Transverse colon (tissue), 4 donors: ENCODE data around the gene PHF23. TPM values are rescaled to one million over a fixed set of nuclear protein-coding genes. Genes with fewer than 3 reads are reported as not detected.

ENCODE experiments used
- DNase-seq: peaks from one replicate; pipeline ENCODE4 v3.0.0-alpha.2; 2019
- H3K27ac ChIP-seq, 4 donors: fragments of 200-600 bp; sonication (generic); 2 replicates each; pipeline ENCODE4 v1.5.1; 2016 to 2018; ENCODE audit warnings: inconsistent platforms in 4 of 4
- H3K27me3 ChIP-seq: fragments of 200-600 bp; sonication (generic); 2 replicates; pipeline ENCODE4 v1.5.1; 2017; ENCODE audit warnings: inconsistent platforms
- H3K36me3 ChIP-seq, 4 donors: fragments of 200-600 bp; sonication (generic); 2 replicates each; pipeline ENCODE4 v1.5.1; 2017 to 2019; ENCODE audit warnings: inconsistent platforms in 4 of 4
- H3K4me1 ChIP-seq, 4 donors: fragments of 200-600 bp; sonication (generic); 2 replicates each; pipeline ENCODE4 v1.5.1; 2017 to 2020; ENCODE audit warnings: inconsistent platforms in 4 of 4
- H3K4me3 ChIP-seq, 4 donors: fragments of 200-600 bp; sonication (generic); 1 replicate in 1 of 4; 2 replicates in 3 of 4; pipeline versions ENCODE4 v1.5.1 to v1.6.1; 2017 to 2019; ENCODE audit warnings: inconsistent platforms in 4 of 4
- H3K9me3 ChIP-seq, 2 donors: fragments of 200-600 bp; sonication (generic); 2 replicates each; pipeline ENCODE4 v1.5.1; 2017 to 2019; ENCODE audit warnings: inconsistent platforms in 2 of 2
- CTCF ChIP-seq, 5 experiments: fragments of 200-600 bp in 3 of 5; fragments of 450-650 bp in 2 of 5; sonication (generic) in 3 of 5; IDR thresholded peaks; 1 replicate in 2 of 5; 2 replicates in 3 of 5; pipeline ENCODE4 v1.5.1; 2016 to 2017; ENCODE audit warnings: antibody characterized with exemption in 5 of 5, inconsistent platforms in 3 of 5, mild to moderate bottlenecking in 2 of 5, moderate library complexity in 1 of 5
- EP300 ChIP-seq: sonication (generic); formaldehyde crosslinking; IDR thresholded peaks from one replicate; pipeline ENCODE4 v1.6.1; 2017; ENCODE audit warnings: antibody characterized with exemption, low read depth
- POLR2A ChIP-seq: fragments of 450-650 bp; IDR thresholded peaks from one replicate; pipeline ENCODE4 v1.6.1; 2016; ENCODE audit warnings: antibody characterized with exemption, mild to moderate bottlenecking, moderate library complexity
- POLR2AphosphoS5 ChIP-seq, 3 donors: sonication (generic); formaldehyde crosslinking; IDR thresholded peaks; one replicate each; pipeline ENCODE4 v1.6.1; 2016; ENCODE audit warnings: antibody characterized with exemption in 3 of 3
- WGBS, 2 donors: methylation state at CpG; one replicate each; pipeline ENCODE4 v1.1.5; 2018; ENCODE audit warnings: low coverage in 1 of 2; 5-methylcytosine and 5-hydroxymethylcytosine counted together
- in situ Hi-C, 4 donors: fragments of 200-750 bp; cut with MboI; loops; one replicate each; pipeline versions ENCODE4 v1.15.0 to v1.15.1; 2017; ENCODE audit warnings: low sequenced_read_pairs in 3 of 4, low pct_ligation_motif_present in 1 of 4, low pct_unique_long_range_greater_than_20kb in 1 of 4
- intact Hi-C: fragments of 100-400 bp; cut with DNase I; formaldehyde crosslinking; loops from one replicate; pipeline ENCODE4 v1.15.1; 2023; ENCODE audit warnings: low total_unique reads
- total RNA-seq, 4 donors: library from RNA; depleted of rRNA; stranded (reverse); fragments of >200 nt; gene quantifications; one replicate each; pipeline ENCODE4 v1.1.0, GENCODE V29; 2016

Gene PHF23
- total RNA-seq, 4 donors from 2014 or later: 20.6 to 33.5 (median 27.8) TPM

DNA sequence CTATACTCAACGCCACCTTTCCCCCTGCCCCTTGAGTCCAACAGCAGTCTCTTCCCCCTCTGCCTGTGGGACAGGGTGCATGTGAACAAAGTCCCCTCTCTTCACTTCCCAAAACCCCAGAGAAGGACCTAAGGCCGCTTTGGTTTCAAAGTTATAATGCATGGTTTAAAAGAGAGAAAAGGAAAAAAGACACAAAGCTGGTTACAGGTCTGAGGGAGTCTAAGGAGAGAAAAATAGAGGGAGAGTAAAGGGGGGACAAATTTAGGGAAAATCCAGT is 4.1 kb upstream of the PHF23 start:
- Histone ChIP-seq H3K4me1 (peaks cover 18 to 30% (median 26%) of the 10 kb centered on the region in 4 donors), H3K27ac (peak overlapping the region; percentile 91 to 99 (median 98)), H3K9me3 (no peaks in the 10 kb centered on the region), H3K4me3 (peak overlapping the region; percentile 38 to 95 (median 72)), H3K36me3 (peaks cover 0 to 35% (median 17%) of the 10 kb centered on the region in 4 donors), H3K27me3 (no peaks in the 10 kb centered on the region)
- in situ Hi-C loops: loop anchor here in 1 of 4 donors (25.0 kb wide), 1 partner anchor 894 kb away; no protein-coding TSS in a partner anchor
- WGBS, 2 donors: 17 to 32% methylated on average over 2 of the region's 2 CpGs
- intact Hi-C loops: loop anchor here (5.0 kb wide), 1 partner anchor 599 kb away; no protein-coding TSS in a partner anchor
- no peak for DNase-seq
- TF ChIP-seq CTCF (IDR thresholded peaks at IDR 0.05) (peak in 1 of 5 experiments; percentile 23), POLR2AphosphoS5 (IDR thresholded peaks at IDR 0.05) (no peak), EP300 (no peak)

GRCh38 chr17:7242717-7243452 is 3.6 kb upstream of the PHF23 start:
- Histone ChIP-seq H3K27ac (peak overlapping the region; percentile 91 to 99 (median 98)), H3K4me1 (peaks cover 18 to 29% (median 26%) of the 10 kb centered on the region in 4 donors), H3K9me3 (no peaks in the 10 kb centered on the region), H3K36me3 (peaks cover 0 to 35% (median 17%) of the 10 kb centered on the region in 4 donors), H3K4me3 (peak overlapping the region; percentile 38 to 95 (median 72)), H3K27me3 (no peaks in the 10 kb centered on the region)
- peak; percentile 97 for DNase-seq
- in situ Hi-C loops: loop anchor here in 1 of 4 donors (25.0 kb wide), 1 partner anchor 894 kb away; no protein-coding TSS in a partner anchor
- TF ChIP-seq EP300 (peak; percentile 60), POLR2AphosphoS5 (IDR thresholded peaks at IDR 0.05) (peak; percentile 90 to 95 (median 91)), CTCF (IDR thresholded peaks at IDR 0.05) (peak in 2 of 5 experiments; percentile 4 to 39), POLR2A (peak; percentile 79)
- WGBS, 2 donors: 0 to 1% methylated on average over 7 to 47 of the region's 49 CpGs
- intact Hi-C loops: loop anchor here (5.0 kb wide), 1 partner anchor 599 kb away; no protein-coding TSS in a partner anchor

DNA sequence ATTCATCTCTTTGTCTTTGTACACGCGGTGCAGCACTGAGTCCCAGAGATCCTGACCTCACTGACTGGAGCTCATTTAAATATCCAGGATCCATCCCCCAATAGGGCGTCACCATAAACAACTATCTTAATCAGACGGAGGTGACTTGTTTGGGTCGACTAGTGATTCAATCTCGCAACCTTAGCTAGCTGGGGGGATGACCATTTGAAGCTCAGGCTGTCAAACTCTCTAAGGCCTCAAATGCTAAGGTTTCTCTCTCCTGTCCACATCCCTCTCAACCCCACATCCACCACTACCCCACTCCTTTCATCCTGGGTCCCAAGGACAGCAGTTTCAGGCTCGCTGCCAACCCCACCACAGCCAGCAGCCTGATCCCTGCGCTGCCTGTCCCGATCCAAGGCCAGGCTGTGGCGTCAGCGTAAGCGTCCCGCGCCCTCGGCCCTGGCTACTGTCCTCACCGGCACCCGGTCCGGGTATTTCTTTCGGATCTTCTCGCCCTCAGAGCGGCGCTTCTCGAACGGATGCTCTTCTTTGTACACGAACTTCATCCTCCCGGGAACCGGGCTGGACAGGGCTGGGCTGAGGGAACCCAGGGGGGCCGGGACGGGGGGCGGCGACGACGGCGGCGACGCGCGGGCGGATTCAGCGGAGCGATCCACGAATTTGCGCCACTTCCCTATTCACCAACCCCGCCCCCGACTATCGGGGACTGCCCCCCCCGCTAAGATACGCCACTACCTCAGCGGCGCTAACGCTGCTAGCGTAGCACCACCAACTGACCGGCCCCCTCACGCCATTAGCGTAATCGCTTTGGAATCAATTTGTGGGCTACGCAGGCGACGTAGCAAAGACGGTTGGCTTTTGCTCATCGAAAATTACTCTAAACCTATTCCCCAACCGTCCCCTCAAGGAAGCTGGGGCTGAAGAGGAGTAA is 2.8 kb upstream of the PHF23 start, which contains the start of gene GABARAP:
Gene GABARAP, minus strand, starts transcription at position 667 of the 934 bp plus-strand sequence. Its CDS starts 119 bp downstream, at position 548.
- intact Hi-C loops: loop anchor here (5.0 kb wide), 1 partner anchor 600 kb away; no protein-coding TSS in a partner anchor

More for the DNA sequence above, 2.8 kb upstream of the PHF23 start, which contains the start of gene GABARAP:
- DNase-seq: peak; percentile 96
- WGBS, 2 donors: 0 to 2% methylated on average over 6 to 57 of the region's 62 CpGs
- Histone ChIP-seq H3K36me3 (peaks cover 0 to 35% (median 17%) of the 10 kb centered on the region in 4 donors), H3K4me3 (peak within 1 kb of the TSS; percentile 64 to 95 (median 82)), H3K27me3 (no peaks in the 10 kb centered on the region), H3K4me1 (peaks cover 23 to 35% (median 32%) of the 10 kb centered on the region in 4 donors), H3K27ac (peak within 1 kb of the TSS; percentile 91 to 99 (median 98)), H3K9me3 (no peaks in the 10 kb centered on the region)
- TF ChIP-seq CTCF (IDR thresholded peaks at IDR 0.05): no peak
- peak; percentile 73 for TF ChIP-seq POLR2A
- peak in 2 of 3 donors; percentile 65 to 72 for TF ChIP-seq POLR2AphosphoS5 (IDR thresholded peaks at IDR 0.05)
- in situ Hi-C loops: loop anchor here in 1 of 4 donors (25.0 kb wide), 1 partner anchor 895 kb away; no protein-coding TSS in a partner anchor
